SK-N-SH (cell line): ENCODE measurements around the gene HECTD3. TPM values are rescaled to one million over a fixed set of nuclear protein-coding genes. Genes with fewer than 3 reads are reported as not detected.

Experiments used
- CTCF ChIA-PET: fragments of 300-600, 350-600 bp; formaldehyde crosslinking; extraction: SDS; loops from one replicate; lab custom pipeline; 2021; lab: Yijun Ruan, JAX
- POLR2A ChIA-PET: fragments of 350-600 bp; sonication (Branson Sonifier 250); formaldehyde crosslinking; extraction: SDS; loops from one replicate; lab custom pipeline; 2020; ENCODE audit warnings: antibody characterized with exemption, inconsistent platforms; lab: Yijun Ruan, JAX
- DNase-seq: peaks from one replicate; pipeline ENCODE4 v3.0.0; 2012
- H2AFZ ChIP-seq: fragments of 200-600 bp; sonication (generic); 2 replicates; pipeline ENCODE4 v1.8.1; 2016; ENCODE audit warnings: antibody characterized with exemption, mild to moderate bottlenecking, low read depth
- H3F3A ChIP-seq: fragments of 200-600 bp; sonication (generic); replicated peaks from 2 replicates; pipeline ENCODE3; 2016; ENCODE audit warnings: antibody characterized with exemption, mild to moderate bottlenecking; ENCODE audit not compliant: insufficient read depth
- H3K27ac ChIP-seq, 2 experiments: fragments of 200-500 bp in 1 of 2; fragments of 200-600 bp in 1 of 2; sonication (Bioruptor generic) in 1 of 2; sonication (generic), shearing (Covaris generic) in 1 of 2; 2 replicates each; pipeline versions ENCODE4 v1.5.1 to v1.6.1; 2014 to 2016; ENCODE audit warnings: low read depth in 2 of 2, inconsistent platforms in 1 of 2, low read length in 1 of 2, mild to moderate bottlenecking in 1 of 2, mixed read lengths in 1 of 2
- H3K27me3 ChIP-seq: fragments of 200-600 bp; sonication (generic), shearing (Covaris generic); 2 replicates; pipeline ENCODE4 v1.6.1; 2016; ENCODE audit warnings: mixed run types; ENCODE audit not compliant: insufficient read depth
- H3K36me3 ChIP-seq, 2 experiments: fragments of 200-500 bp in 1 of 2; fragments of 200-600 bp in 1 of 2; sonication (Bioruptor generic) in 1 of 2; sonication (generic) in 1 of 2; replicated peaks in 1 of 2; 2 replicates each; pipeline versions ENCODE3 to v1.5.1; 2014 to 2016; ENCODE audit warnings: low read length in 1 of 2, mild to moderate bottlenecking in 1 of 2; ENCODE audit not compliant: insufficient read depth in 2 of 2, control insufficient read depth in 1 of 2
- H3K4me1 ChIP-seq, 2 experiments: fragments of 200-500 bp in 1 of 2; fragments of 200-600 bp in 1 of 2; sonication (Bioruptor generic) in 1 of 2; sonication (generic), shearing (Covaris generic) in 1 of 2; 2 replicates each; pipeline versions ENCODE4 v1.5.1 to v1.6.1; 2014 to 2016; ENCODE audit warnings: low read depth in 1 of 2, low read length in 1 of 2, mixed run types in 1 of 2; ENCODE audit not compliant: insufficient read depth in 2 of 2, control insufficient read depth in 1 of 2
- H3K4me2 ChIP-seq: fragments of 200-600 bp; sonication (generic), shearing (Covaris generic); 2 replicates; pipeline ENCODE4 v1.6.1; 2017; ENCODE audit warnings: mixed run types
- H3K4me3 ChIP-seq, 2 experiments: fragments of 200-500 bp in 1 of 2; fragments of 200-600 bp in 1 of 2; sonication (Bioruptor generic) in 1 of 2; sonication (generic), shearing (Covaris generic) in 1 of 2; 2 replicates each; pipeline versions ENCODE4 v1.5.1 to v1.8.1; 2014 to 2016; ENCODE audit warnings: low read depth in 2 of 2, inconsistent platforms in 1 of 2, low read length in 1 of 2, mild to moderate bottlenecking in 1 of 2, mixed read lengths in 1 of 2, moderate library complexity in 1 of 2
- H3K79me2 ChIP-seq: fragments of 200-600 bp; sonication (generic); 2 replicates; pipeline ENCODE4 v1.8.1; 2017; ENCODE audit warnings: mild to moderate bottlenecking; ENCODE audit not compliant: insufficient read depth
- H3K9ac ChIP-seq: fragments of 200-600 bp; sonication (generic); 2 replicates; pipeline ENCODE4 v1.6.1; 2017; ENCODE audit warnings: mixed run types
- H3K9me2 ChIP-seq: fragments of 200-600 bp; sonication (generic); 2 replicates; pipeline ENCODE4 v1.6.1; 2017; ENCODE audit warnings: mixed run types
- H3K9me3 ChIP-seq: fragments of 200-600 bp; sonication (generic); 2 replicates; pipeline ENCODE4 v1.6.1; 2017; ENCODE audit warnings: mixed run types, mild to moderate bottlenecking, moderate library complexity
- H4K20me1 ChIP-seq: fragments of 200-600 bp; sonication (generic); 2 replicates; pipeline ENCODE4 v1.6.1; 2017; ENCODE audit warnings: mild to moderate bottlenecking, mixed run types; ENCODE audit not compliant: insufficient read depth
- CHD2 ChIP-seq: fragments of 150-350 bp; IDR thresholded peaks from 2 replicates; pipeline ENCODE4 v1.6.1; 2018; ENCODE audit warnings: low read length; ENCODE audit not compliant: partially characterized antibody
- ELF1 ChIP-seq: IDR thresholded peaks from 2 replicates; pipeline ENCODE4 v1.4.0; 2012
- EP300 ChIP-seq, 2 experiments: IDR thresholded peaks; 2 replicates each; pipeline versions ENCODE4 v1.4.0 to v1.6.1; 2012; ENCODE audit warnings: borderline replicate concordance in 1 of 2, low read depth in 1 of 2, low read length in 1 of 2
- EZH2phosphoT487 ChIP-seq: fragments of 200-600 bp; sonication (generic); IDR thresholded peaks from 2 replicates; pipeline ENCODE4 v1.6.1; 2017; ENCODE audit warnings: low read depth, mixed run types, mild to moderate bottlenecking, antibody characterized with exemption, moderate library complexity, borderline replicate concordance
- FOXJ3 ChIP-seq: sonication (generic); formaldehyde crosslinking; IDR thresholded peaks from 2 replicates; pipeline ENCODE4 v1.5.1; 2020; ENCODE audit warnings: mild to moderate bottlenecking, missing genetic modification reagents
- FOXM1 ChIP-seq: IDR thresholded peaks from 2 replicates; pipeline ENCODE4 v1.4.0; 2012; ENCODE audit warnings: low read depth, mild to moderate bottlenecking
- GABPA ChIP-seq: IDR thresholded peaks from 2 replicates; pipeline ENCODE4 v1.4.0; 2012; ENCODE audit warnings: low read depth, mild to moderate bottlenecking
- GATA2 ChIP-seq: sonication (generic); formaldehyde crosslinking; IDR thresholded peaks from 2 replicates; pipeline ENCODE4 v1.5.0; 2020; ENCODE audit warnings: mild to moderate bottlenecking, missing genetic modification reagents
- IRF3 ChIP-seq: fragments of 150-350 bp; IDR thresholded peaks from 2 replicates; pipeline ENCODE4 v1.6.1; 2016; ENCODE audit warnings: mild to moderate bottlenecking, low read depth, low read length
- MAX ChIP-seq: IDR thresholded peaks from 2 replicates; pipeline ENCODE4 v1.4.0; 2012; ENCODE audit warnings: low read depth
- MEF2A ChIP-seq: IDR thresholded peaks from 2 replicates; pipeline ENCODE4 v1.4.0; 2012; ENCODE audit warnings: low read depth, borderline replicate concordance
- MXI1 ChIP-seq: IDR thresholded peaks from 2 replicates; pipeline ENCODE4 v1.6.1; 2012; ENCODE audit warnings: mild to moderate bottlenecking, low read depth, low read length, improper control_type of control experiment
- NRF1 ChIP-seq: IDR thresholded peaks from 2 replicates; pipeline ENCODE4 v1.6.1; 2012; ENCODE audit warnings: low read depth, mild to moderate bottlenecking, low read length
- PBX3 ChIP-seq: IDR thresholded peaks from 2 replicates; pipeline ENCODE4; 2012
- POLR2AphosphoS5 ChIP-seq: IDR thresholded peaks from 2 replicates; pipeline ENCODE4 v1.6.1; 2012; ENCODE audit warnings: low read depth, low read length
- RCOR1 ChIP-seq: fragments of 150-350 bp; IDR thresholded peaks from 2 replicates; pipeline ENCODE4 v1.6.1; 2017; ENCODE audit warnings: antibody characterized with exemption, low read length
- RXRA ChIP-seq: IDR thresholded peaks from 2 replicates; pipeline ENCODE4 v1.4.0; 2012; ENCODE audit warnings: low read depth, mild to moderate bottlenecking, borderline replicate concordance
- SMC3 ChIP-seq: IDR thresholded peaks from 2 replicates; pipeline ENCODE4 v1.6.1; 2012; ENCODE audit warnings: low read depth, low read length, improper control_type of control experiment
- TAF1 ChIP-seq: IDR thresholded peaks from 2 replicates; pipeline ENCODE4 v1.6.1; 2012; ENCODE audit warnings: low read depth, mild to moderate bottlenecking, low read length, moderate library complexity, borderline replicate concordance
- TCF12 ChIP-seq: IDR thresholded peaks from 2 replicates; pipeline ENCODE4 v1.4.0; 2012
- USF1 ChIP-seq: IDR thresholded peaks from 2 replicates; pipeline ENCODE4 v1.4.0; 2012; ENCODE audit warnings: low read depth, borderline replicate concordance
- ZBTB33 ChIP-seq: IDR thresholded peaks from 2 replicates; pipeline ENCODE4 v1.4.0; 2012; ENCODE audit warnings: low read depth, borderline replicate concordance
- WGBS: methylation state at CpG from one replicate; pipeline ENCODE4 v1.1.6; 2017; ENCODE audit warnings: low lambda C conversion rate; 5-methylcytosine and 5-hydroxymethylcytosine counted together
- polyA plus RNA-seq, 3 experiments: library from polyadenylated mRNA; depleted of rRNA; stranded (reverse); fragments of >200 nt; gene quantifications; 2 replicates each; pipeline ENCODE4 v1.2.3, GENCODE V29; 2012

Gene HECTD3
- polyA plus RNA-seq, 1 of the 3 experiments (the other 2 are of a cell fraction) = 39.3 TPM

GRCh38 chr1:45059829-45060228 lies 48.7 kb upstream of the HECTD3 start:
- no peaks in the 10 kb centered on the region for H3F3A ChIP-seq
- CTCF ChIA-PET = no interaction called here
- H3K4me1 ChIP-seq = no peaks in the 10 kb centered on the region
- H3K9me3 ChIP-seq = no peaks in the 10 kb centered on the region
- H3K36me3 ChIP-seq = no peaks in the 10 kb centered on the region
- no peaks in the 10 kb centered on the region for H3K27me3 ChIP-seq
- POLR2A ChIA-PET = no interaction called here
- no peak overlapping the region for H2AFZ ChIP-seq
- WGBS = 33% methylated on average over 2 of the region's 2 CpGs
- H4K20me1 ChIP-seq = no peaks in the 10 kb centered on the region
- TF ChIP-seq GATA2 (CRISPR knock-in tag) (no peak), FOXM1 (no peak), CHD2 (no peak), MAX (no peak), RCOR1 (no peak), RXRA (no peak), TCF12 (no peak), GABPA (no peak), MXI1 (no peak), EP300 (IDR thresholded peaks at IDR 0.05; ENCODE audit: borderline replicate concordance in 1 of 2, low read depth in 1 of 2, low read length in 1 of 2) (no peak), POLR2AphosphoS5 (no peak), ELF1 (no peak)
- TF ChIP-seq, all 33 proteins: peak for 0
- Histone ChIP-seq H3K27ac (no peak overlapping the region), H3K79me2 (no peaks in the 10 kb centered on the region), H3K9me2 (no peaks in the 10 kb centered on the region), H3K4me2 (no peak overlapping the region), H3K4me3 (no peak overlapping the region), H3K9ac (no peak overlapping the region)
- DNase-seq = no peak

- Histone ChIP-seq H4K20me1 (no peaks in the 10 kb centered on the region), H3K9me3 (no peaks in the 10 kb centered on the region), H3K4me2 (no peak overlapping the region), H3K4me3 (no peak overlapping the region), H3K27me3 (no peaks in the 10 kb centered on the region), H3K27ac (no peak overlapping the region), H2AFZ (no peak overlapping the region), H3K79me2 (no peaks in the 10 kb centered on the region), H3K9me2 (no peaks in the 10 kb centered on the region), H3F3A (no peaks in the 10 kb centered on the region), H3K36me3 (no peaks in the 10 kb centered on the region), H3K4me1 (no peaks in the 10 kb centered on the region), H3K9ac (no peak overlapping the region)
- TF ChIP-seq TAF1 (no peak), PBX3 (no peak), EP300 (IDR thresholded peaks at IDR 0.05; ENCODE audit: borderline replicate concordance in 1 of 2, low read depth in 1 of 2, low read length in 1 of 2) (no peak), EZH2phosphoT487 (no peak), FOXJ3 (no peak), CHD2 (no peak), MEF2A (no peak), USF1 (no peak), ZBTB33 (no peak), NRF1 (no peak), IRF3 (no peak), FOXM1 (no peak), SMC3 (no peak), MXI1 (no peak), MAX (no peak)
- POLR2A ChIA-PET = no interaction called here
- WGBS = 0% methylated on average over 1 of the region's 1 CpG
- DNase-seq = no peak
- CTCF ChIA-PET = no interaction called here
Observed at GRCh38 chr1:45057542-45057941, 46.4 kb upstream of the HECTD3 start.
